ENCODE measurements around the gene SLC35B1.
A peak's percentile ranks its signal among the peaks of the same experiment; 100 is the strongest.

Gene SLC35B1, protein sequence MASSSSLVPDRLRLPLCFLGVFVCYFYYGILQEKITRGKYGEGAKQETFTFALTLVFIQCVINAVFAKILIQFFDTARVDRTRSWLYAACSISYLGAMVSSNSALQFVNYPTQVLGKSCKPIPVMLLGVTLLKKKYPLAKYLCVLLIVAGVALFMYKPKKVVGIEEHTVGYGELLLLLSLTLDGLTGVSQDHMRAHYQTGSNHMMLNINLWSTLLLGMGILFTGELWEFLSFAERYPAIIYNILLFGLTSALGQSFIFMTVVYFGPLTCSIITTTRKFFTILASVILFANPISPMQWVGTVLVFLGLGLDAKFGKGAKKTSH

DNA sequence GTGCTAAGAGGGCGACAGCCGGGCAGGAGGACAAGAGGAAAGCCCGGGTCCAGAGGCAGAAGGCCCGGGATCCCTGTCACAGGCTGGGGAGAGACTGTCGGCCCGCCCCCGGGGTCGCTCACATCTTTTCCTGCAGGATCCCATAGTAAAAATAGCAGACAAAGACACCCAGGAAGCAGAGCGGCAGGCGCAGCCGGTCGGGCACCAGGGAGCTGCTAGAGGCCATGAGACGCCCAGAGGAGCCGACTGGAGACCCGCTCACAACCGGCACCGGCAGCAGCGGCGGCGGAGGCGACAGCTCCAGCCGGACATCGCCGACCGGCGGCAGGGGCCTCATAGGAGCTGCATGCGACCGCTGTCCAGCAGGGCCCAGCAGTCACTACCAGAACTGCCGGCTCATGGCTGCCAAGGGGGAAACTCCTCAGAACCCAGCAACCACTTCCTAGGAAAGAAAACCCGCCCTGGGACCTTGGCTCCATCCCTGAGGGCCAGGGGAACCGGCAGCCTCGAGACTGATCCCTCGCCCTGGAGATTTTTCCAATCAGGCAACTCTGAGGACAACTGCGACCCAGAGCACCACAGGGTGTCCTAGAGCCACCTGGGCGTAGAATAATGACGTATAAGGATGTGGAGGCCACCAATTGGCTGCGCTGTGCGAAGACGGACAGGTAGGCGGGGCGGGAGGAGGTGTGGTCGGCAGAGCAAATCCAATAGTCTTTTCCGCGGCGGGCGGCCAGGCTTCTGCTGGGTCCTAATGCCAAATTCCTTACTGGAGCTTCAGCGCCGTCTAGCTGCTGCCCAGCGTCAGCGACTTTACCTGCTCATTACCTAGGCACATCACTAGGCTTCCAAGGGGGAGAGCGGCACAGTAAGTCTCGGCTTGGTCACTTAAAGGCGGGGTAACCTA lies at the start of gene SLC35B1:
TSS of gene SLC35B1 (minus strand) at position 357 of the 907 bp plus-strand sequence. CDS start at position 226, 131 bp downstream.
- peak; percentile 91 for DNase-seq (ENCODE audit: low read depth)

DNA sequence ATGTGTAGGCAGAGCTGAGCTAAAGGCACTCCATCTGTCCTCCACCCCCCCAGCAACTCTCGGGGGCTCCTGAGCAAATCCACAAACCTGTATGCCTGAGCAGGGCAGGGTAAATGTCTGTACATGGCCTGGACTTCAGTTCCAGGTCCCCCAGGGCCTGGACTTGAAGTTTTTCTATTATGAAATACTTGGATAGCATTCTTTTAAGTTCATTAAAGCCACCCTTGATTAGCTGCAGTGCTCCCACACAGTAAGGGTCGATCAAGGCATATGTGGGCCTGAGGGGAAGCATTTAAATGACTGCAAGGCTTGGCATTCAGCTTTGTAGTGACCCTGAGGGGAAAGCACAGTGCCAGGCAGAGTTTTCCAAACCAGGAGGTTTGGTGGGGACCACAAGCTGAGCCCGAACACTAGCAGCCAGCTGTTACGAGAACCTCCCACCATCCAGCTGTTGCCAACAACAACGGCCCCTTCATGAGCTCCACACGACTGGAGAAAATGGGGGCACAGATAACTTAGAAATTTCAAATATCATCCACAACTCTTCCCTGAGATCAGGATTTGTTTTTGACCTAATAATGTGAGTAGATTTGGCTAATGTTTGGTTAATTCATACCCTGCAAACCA lies 49.5 kb upstream of the SLC35B1 start:
- DNase-seq (ENCODE audit: low read depth), result no peak

DNA sequence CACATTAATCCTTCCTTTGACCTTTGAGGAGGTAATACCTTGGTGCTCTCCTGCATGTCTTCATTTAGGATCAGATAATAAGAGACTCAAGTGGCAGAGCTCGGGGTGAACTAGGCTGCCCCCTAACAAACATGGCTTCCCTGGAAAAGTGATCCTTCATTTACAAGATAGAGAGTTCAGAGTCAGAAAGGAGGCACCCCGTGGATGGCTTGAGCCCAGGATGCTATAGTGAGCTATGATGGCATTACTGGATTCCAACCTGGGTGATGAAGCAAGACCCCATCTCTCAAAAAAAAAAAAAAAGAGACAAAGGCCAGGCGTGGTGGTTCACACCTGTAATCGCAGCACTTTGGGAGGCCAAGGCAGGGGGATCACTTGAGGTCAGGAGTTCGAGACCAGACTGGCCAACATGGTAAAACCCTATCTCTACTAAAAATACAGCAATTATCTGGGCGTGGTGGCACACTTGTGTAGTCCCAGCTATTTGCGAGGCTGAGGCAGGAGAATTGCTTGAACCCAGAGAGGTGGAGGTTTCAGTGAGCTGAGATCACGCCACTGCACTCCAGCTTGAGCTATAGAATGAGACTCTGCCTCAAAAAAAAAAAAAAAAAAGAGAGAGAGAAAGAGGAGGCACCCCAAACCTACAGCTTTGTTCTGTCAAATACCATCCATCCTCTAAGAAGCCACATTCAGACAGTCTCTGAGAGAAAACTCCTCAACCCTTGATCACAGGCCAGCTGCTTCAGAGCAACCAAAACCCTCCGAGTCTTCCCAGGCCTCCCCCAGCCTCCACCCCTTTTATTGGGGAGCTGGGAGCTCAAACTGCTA lies 48.8 kb upstream of the SLC35B1 start:
- no peak for DNase-seq (ENCODE audit: low read depth)

DNA sequence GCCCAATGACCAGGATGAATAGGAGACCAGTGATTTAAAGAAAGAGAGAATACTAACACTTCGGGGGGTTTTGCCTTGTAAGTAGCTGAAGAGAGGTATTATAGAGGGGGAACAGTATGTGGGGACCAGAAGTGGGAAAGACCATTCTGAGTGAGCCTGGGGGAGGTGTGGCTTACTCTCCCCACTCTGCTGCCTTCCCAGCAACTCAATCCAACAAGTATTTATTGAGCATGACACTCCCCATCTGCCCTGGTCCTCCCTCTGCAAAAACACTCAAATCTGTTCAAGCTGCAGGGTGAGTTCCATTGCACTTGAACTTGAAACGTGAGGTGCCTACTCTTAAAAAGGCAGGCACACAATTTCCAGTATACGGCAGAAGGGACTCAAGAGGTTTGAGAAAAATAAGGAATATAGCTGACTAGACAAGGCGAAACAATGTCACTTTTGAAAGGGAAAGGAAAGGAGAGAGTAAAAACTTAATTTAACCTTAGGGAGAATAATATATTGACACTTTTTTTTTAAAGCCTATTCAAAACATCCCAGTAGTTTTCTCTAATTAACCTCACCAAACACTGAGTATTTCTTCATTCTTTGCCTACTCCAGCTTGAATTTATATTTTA lies 48.0 kb upstream of the SLC35B1 start:
- DNase-seq (ENCODE audit: low read depth), result no peak

DNA sequence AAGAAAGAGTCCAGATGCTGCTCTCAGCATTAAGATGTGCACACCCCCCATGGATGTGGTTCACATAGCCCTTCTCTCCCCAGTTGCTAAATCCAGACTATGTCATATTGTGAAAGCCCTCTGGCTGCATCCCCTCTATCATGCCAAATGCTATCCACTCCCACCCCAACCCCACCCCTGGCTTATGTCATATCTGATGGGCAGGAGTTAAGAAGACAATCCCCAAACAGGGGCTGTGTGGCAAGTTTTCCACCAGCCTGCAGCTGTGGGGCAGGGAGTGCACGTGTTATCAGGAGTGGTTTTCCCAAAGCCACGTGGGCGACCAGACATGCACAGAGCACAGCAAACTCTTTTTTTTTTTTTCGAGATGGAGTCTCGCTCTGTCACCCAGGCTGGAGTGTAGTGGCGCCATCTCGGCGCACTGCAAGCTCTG lies 46.2 kb upstream of the SLC35B1 start:
- DNase-seq (ENCODE audit: low read depth), result no peak

DNA sequence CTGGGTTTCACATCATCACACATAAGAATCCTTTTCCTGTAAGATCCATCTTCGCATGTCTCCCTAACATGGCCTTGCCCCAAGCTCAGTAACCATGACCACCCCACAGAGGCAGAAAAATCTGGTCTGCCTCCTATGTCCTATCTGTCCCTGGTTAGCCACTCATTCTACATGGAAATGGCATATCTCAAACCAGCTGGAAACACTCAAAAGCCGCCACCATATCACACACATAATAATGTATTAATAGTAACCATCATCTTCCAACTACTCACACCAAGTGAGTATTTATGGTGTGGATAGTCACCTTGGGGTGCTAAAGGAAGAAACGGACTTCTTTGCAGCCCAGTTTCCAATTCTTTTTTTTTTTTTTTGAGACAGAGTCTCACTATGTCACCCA lies 44.7 kb upstream of the SLC35B1 start:
- DNase-seq (ENCODE audit: low read depth), result no peak

DNA sequence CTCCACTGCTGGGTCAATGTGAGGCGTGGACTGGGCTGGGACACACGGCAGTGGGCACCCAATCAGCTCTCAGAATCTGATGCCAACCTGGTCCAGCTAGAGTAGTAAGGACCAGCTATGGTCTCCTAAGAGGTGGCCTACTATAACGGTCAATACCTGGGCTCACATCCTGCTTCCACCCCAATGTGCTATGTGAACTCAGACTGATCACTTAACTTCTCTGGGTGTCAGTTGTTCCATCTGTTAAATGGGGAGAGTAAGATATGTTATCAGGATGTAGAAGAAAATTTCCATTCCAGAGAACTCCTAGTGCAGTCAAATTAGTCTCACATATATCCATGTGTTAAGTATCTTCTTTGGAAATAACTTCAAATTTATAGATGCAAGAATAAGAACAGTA lies 42.0 kb upstream of the SLC35B1 start:
- no peak for DNase-seq (ENCODE audit: low read depth)

DNA sequence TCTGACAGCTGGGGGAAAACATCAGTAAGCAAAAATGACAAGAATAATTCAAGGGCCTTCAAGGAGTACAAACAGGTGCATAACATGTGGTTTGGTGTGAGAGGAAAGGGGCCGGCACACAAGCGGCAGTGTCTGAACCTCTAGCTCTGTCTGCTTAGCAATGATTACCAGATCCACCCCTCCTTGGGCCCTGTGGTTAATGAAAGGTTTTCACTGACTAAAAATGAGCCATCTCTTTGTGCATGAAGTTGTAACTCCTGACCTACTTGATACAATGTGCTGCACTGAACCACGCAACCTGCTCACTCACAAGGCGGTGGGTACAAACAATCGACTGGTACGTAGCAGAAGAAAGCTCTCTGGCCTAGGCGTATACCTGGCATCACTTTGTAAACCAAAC lies 41.0 kb upstream of the SLC35B1 start:
- DNase-seq (ENCODE audit: low read depth), result no peak

DNA sequence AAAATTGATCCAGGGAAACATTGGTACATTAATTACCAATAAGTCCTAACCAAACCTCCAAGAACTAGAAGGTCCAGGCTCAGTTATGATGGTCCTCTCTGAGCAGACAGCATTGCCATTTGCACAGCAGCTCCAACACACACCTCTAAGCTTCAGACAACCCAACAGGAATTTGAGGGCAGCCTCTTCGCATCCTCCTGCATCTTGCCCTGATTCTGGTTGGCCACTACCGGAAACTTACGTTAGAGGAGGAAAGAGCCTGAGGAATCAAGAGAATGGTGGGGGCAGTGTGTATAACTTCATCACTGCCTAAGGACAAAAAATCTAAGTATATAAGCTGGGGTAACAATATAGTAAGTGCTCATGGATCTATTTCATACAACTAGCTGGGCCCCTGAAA lies 40.5 kb upstream of the SLC35B1 start:
- DNase-seq (ENCODE audit: low read depth), result no peak

DNA sequence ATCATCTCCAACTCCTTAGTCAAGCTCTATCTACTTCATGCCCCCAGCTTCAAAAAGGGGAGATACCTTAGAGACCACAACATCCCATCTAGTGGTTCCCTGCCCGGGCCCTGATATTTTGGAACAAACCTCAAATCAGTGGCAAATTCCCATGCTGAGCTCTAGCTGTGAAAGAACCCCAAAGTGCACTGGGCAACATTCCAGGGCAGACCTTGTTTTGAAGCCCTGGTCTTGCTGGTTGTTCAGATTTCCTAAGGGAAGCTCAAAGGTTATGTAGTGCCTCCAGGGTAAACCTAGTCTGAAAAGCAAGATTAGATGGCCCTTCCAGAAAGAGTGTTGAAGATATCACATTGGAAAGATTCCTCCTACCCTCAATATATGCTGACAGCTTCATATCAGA lies 39.9 kb upstream of the SLC35B1 start:
- DNase-seq (ENCODE audit: low read depth), result no peak

DNA sequence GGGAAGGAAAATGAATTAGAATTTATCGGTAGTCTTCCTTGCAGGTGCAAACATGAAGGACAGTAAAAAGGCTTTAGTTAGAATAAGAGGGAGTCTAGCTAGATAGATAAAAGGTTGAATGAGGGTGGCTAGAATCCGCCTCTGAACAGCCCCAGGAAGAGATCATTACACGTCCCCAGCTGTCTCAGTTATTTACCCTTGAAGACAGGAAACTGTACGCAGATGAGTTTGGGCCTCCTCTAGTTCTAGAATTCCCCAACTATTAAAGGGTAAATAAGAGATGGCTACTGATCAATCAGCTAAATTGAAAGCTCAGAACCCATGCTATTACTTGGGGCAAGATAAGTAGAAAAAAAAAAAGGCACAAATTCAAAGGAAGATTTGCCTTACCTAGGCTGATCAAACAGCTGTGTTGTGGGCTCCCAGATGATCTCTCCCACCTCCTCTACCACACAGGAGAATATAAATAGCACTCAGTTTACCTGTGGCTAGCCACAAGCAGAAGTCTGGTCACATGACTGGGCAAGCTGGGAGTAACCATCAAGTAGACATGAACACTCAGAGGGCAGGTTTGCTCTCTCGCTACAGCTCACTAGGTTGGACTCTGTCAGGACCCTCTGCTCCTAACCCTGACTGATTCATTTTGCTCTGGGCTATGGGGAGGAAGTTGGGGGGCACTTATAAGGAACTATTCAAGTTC lies 39.2 kb upstream of the SLC35B1 start:
- DNase-seq (ENCODE audit: low read depth), result no peak

DNA sequence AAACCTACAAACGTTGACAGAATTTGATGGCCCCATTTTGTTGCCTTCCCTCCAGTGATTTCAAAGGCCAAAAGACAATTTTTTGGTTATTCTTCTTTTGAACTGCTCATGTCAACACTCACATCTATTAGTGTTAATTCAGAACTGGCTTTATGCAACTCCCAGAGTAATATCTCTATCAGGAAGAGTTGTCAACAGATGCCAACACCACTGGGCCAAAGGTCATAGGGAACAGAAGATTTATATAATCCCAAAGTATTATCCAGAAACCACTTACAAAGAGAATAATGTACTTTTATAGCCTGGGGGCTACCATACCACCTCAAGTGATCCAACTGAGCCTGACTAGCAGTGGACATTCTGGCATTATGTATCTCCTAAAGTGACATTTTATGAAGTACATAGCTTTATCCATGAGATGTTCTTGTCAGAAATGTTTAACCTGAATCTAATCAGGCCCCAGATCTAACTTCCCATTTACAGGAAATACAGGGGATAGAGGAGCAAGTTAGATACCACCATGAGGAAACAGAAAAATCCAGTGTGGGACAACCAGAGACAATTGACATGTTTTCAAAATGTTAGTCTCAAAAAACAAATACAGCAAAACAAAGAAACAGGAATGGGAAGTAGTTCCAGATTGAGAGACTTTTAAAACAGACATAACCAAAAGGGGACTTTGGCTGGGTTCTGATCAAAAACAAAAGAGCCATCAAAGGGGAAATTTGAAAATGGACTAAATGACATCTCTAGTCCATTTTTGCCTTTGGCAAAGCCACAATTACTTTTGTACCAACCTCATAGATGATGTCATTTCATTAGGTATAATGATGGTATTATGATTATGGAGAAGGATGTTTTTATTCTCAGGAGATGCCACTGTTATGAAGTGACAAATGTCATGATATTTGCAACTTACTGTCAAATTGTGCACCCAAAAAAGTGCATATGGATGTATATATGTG lies 37.7 kb upstream of the SLC35B1 start:
- DNase-seq (ENCODE audit: low read depth), result no peak

DNA sequence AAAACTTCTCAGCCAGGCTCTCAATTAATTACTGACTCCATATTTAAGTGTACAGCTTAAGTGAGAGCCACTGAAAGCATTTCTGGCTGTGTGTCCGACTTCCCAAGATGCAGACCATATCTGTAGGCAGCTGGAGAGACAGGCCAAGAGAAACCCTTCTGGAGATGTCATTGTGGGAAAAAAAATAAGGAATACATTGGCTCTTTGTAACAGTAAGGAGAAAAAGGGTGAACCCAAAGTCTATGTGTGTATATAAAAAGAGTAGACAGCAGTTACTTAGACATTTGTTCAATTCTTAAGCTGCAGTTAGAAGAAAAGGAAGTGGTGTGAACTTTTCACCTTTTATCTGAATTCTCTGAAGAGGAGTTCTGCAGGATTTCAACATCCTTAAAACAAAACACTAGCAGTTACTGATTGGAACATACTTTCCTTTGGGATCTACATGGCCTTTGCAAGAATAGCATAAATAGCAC lies 34.4 kb upstream of the SLC35B1 start:
- DNase-seq (ENCODE audit: low read depth), result no peak

DNA sequence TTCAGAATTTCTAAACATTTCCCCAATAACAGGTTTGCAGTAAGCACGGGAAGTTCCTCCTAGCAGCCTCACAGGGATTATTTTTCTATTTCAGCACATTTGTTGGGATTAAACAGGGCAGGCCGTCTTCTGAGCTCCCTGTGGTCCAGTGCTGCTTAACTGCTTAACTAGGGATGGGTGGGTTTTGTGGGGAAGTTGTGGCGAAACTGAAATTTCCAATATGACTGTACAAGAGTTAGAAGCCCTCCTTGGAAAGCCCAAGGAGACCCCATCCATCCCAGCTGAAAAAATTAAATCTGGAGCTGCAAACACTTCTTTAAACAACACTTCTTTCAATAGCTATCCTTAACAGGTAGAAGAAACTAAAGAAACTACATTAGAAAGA lies 33.9 kb upstream of the SLC35B1 start:
- no peak for DNase-seq (ENCODE audit: low read depth)

DNA sequence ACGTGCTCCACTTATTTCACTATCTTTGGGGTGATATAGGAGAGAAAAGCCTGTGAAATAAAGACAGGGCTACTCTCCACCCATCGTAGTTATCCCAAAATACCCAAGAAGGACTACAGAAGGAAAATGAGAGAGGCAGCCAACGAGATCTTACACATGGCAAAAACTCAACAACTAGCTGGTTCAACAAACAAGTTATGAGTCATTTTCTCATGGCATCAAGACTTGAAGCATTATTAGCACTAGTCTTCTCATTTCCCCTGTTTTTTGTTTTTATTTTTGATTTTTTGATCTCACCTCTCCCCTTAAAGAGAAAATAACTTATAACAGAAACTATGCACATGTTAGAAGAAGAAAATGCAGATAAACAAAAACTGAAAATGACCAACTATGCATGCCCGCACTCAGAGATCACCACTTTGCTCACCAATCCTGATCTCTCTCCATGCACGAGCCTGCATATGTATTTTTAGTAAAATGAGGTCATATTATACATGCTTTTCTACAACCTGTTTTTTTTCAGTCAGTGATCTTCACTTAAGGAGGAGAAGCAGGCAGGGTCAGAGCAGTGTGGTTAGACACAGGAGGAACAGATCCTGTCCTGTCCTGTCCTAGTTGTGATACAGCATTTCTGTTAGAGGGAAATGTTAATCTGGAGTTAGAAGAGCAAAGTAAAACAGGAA lies 33.4 kb upstream of the SLC35B1 start:
- no peak for DNase-seq (ENCODE audit: low read depth)

DNA sequence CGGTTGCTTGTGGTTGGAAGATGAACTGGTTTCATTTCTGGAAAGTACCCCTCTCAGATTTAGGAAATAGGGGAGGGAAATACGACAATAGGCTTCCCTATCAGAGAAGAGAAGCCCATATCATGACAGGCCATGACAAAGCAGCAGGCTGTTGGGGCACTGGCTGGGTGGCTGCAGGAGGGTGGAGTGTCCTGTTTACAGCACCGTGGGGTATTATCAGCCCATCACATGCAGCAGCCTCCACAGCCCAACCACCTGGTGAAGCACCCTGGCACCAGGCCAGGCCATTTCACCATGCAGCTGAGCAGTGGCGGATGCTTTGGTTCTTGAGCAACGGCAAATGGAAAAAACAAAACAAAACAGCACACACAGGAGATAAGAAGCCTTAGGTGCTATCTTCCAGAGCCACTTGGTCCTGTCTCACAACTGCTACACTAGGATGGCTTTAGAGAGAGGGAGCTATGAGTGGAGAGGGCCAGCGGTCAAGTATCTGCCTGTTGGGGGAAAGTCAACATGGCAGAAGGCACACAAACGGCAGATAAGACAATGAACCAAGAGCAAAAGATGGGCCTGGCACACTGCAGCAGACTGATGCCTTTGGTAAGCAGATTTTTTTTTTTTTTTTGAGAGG lies 32.0 kb upstream of the SLC35B1 start:
- peak; percentile 59 for DNase-seq (ENCODE audit: low read depth)

DNA sequence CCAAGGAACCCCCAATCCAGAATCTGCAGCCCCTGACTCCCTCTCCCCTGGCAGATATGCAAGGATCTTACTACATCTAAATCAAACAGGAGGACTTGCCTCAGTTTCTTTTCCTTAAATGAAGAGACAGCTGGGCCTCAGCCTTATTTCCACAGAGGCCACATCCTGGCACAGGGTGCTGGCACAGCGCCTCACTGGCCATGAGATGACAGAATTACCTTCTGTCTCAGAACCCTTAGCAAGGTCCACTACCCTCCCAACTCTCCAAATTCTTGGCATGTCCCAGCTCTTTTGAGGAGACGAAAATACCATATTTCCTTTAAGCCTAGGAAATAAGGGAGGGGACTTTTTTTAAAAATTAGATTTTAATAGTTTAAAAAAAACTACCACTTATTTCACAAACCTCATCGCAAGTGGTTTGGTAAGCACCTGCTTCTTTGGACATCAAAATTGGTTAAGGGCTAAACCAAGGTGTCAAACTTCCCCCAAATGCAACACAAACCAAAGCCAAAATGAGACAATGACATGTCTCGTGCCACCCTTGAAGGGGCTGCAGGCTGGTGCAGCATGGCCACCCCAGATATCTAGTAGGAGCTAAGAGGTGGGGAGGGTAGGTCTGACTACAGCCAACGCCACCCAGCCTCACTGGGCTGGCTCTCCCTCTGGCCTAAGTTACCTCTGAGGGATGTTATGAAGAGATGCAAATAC lies 30.8 kb upstream of the SLC35B1 start:
- no peak for DNase-seq (ENCODE audit: low read depth)

Data from stimulated activated CD8-positive, alpha-beta memory T cell treated with anti-CD3 and anti-CD28 coated beads, Interleukin-15, amount 100 ng/mL, for 24 hours (primary cell).